T-helper 1 cell (primary cell): ENCODE data around the gene MYO3B.
"Not testable (repeated sequence)": the region's sequence is repeated elsewhere in the genome, so short reads cannot be mapped to it uniquely, and the experiment has no call there.

ENCODE experiments used
- DNase-seq, 5 donors: peaks; one replicate each; pipeline ENCODE4 v3.0.0-alpha.2; 2012 to 2020

The MYO3B gene

GRCh38 chr2:170523506-170523905, 345.6 kb downstream of the MYO3B start:
- DNase-seq = no peak

- no peak for DNase-seq
These were observed 347.1 kb downstream of the MYO3B start for GRCh38 chr2:170524828-170525565.

GRCh38 chr2:170525566-170525900, 347.6 kb downstream of the MYO3B start:
- no peak for DNase-seq

GRCh38 chr2:170530284-170530745, 352.4 kb downstream of the MYO3B start:
- no peak for DNase-seq

- no peak for DNase-seq
These were observed 353.0 kb downstream of the MYO3B start for GRCh38 chr2:170530803-170531564.

- DNase-seq = no peak
These were observed 353.9 kb downstream of the MYO3B start for GRCh38 chr2:170531876-170532275.

- DNase-seq = no peak
These were observed 355.2 kb downstream of the MYO3B start for GRCh38 chr2:170533156-170533555.

- DNase-seq = no peak
These were observed 357.6 kb downstream of the MYO3B start for GRCh38 chr2:170535552-170535951.

GRCh38 chr2:170544817-170545216, 366.9 kb downstream of the MYO3B start:
- no peak for DNase-seq

GRCh38 chr2:170548304-170548703, 370.4 kb downstream of the MYO3B start:
- no peak for DNase-seq

- DNase-seq = no peak
These were observed 372.6 kb downstream of the MYO3B start for GRCh38 chr2:170550501-170550900.

- not testable (repeated sequence) for DNase-seq
These were observed 374.0 kb downstream of the MYO3B start for GRCh38 chr2:170551899-170552298.

- no peak for DNase-seq
These were observed 375.8 kb downstream of the MYO3B start for GRCh38 chr2:170553748-170554147.

- no peak for DNase-seq
These were observed 376.5 kb downstream of the MYO3B start for GRCh38 chr2:170554278-170554955.

- no peak for DNase-seq
These were observed 385.0 kb downstream of the MYO3B start for GRCh38 chr2:170562928-170563327.

GRCh38 chr2:170563401-170563800, 385.5 kb downstream of the MYO3B start:
- no peak for DNase-seq

GRCh38 chr2:170566138-170566537, 388.2 kb downstream of the MYO3B start:
- no peak for DNase-seq

GRCh38 chr2:170567429-170567828, 389.5 kb downstream of the MYO3B start:
- no peak for DNase-seq

- DNase-seq = no peak
These were observed 390.6 kb downstream of the MYO3B start for GRCh38 chr2:170568511-170568910.

GRCh38 chr2:170571612-170572011, 393.7 kb downstream of the MYO3B start:
- no peak for DNase-seq

GRCh38 chr2:170573671-170574070, 395.7 kb downstream of the MYO3B start:
- DNase-seq = no peak

GRCh38 chr2:170576296-170576695, 398.3 kb downstream of the MYO3B start:
- no peak for DNase-seq

GRCh38 chr2:170577356-170577755, 399.4 kb downstream of the MYO3B start:
- DNase-seq = no peak

GRCh38 chr2:170578606-170579005, 400.7 kb downstream of the MYO3B start:
- no peak for DNase-seq
